SKM-1 (cell line): Measurements from ENCODE around the gene C16orf90.
A peak's percentile ranks its signal among the peaks of the same experiment; 100 is the strongest.

Experiments
- DNase-seq: peaks from one replicate; lab custom pipeline; 2025; ENCODE audit not compliant: unreplicated experiment; lab: John Stamatoyannopoulos, UW

C16orf90 gene

GRCh38 chr16:3495176-3495575, at the start of gene C16orf90:
C16orf90 (minus strand) TSS chr16:3495489; CDS start chr16:3495421, 68 bp downstream.
- no peak for DNase-seq

- DNase-seq, result no peak
Observed at GRCh38 chr16:3542601-3543373, 47.5 kb upstream of the C16orf90 start.

GRCh38 chr16:3541527-3542155, 46.4 kb upstream of the C16orf90 start:
- no peak for DNase-seq

GRCh38 chr16:3538222-3538621, 42.9 kb upstream of the C16orf90 start:
- no peak for DNase-seq

- no peak for DNase-seq
Observed at GRCh38 chr16:3536851-3537250, 41.6 kb upstream of the C16orf90 start.

GRCh38 chr16:3536271-3536731, 41.0 kb upstream of the C16orf90 start:
- DNase-seq, result no peak

- no peak for DNase-seq
Observed at GRCh38 chr16:3534126-3534525, 38.8 kb upstream of the C16orf90 start.

GRCh38 chr16:3532741-3533140, 37.5 kb upstream of the C16orf90 start:
- DNase-seq, result no peak

- no peak for DNase-seq
Observed at GRCh38 chr16:3530371-3530914, 35.2 kb upstream of the C16orf90 start.

GRCh38 chr16:3529175-3529574, 33.9 kb upstream of the C16orf90 start:
- DNase-seq, result no peak

- DNase-seq, result no peak
Observed at GRCh38 chr16:3528406-3528805, 33.1 kb upstream of the C16orf90 start.

GRCh38 chr16:3527216-3527829, 32.0 kb upstream of the C16orf90 start:
- DNase-seq, result peak; percentile 41

- DNase-seq, result no peak
Observed at GRCh38 chr16:3525951-3526350, 30.7 kb upstream of the C16orf90 start.

GRCh38 chr16:3523281-3523680, 28.0 kb upstream of the C16orf90 start:
- no peak for DNase-seq

- DNase-seq, result no peak
Observed at GRCh38 chr16:3520841-3521240, 25.6 kb upstream of the C16orf90 start.

- DNase-seq, result no peak
Observed at GRCh38 chr16:3520413-3520812, 25.1 kb upstream of the C16orf90 start.

- no peak for DNase-seq
Observed at GRCh38 chr16:3519581-3519980, 24.3 kb upstream of the C16orf90 start.

GRCh38 chr16:3518986-3519348, 23.7 kb upstream of the C16orf90 start:
- no peak for DNase-seq

GRCh38 chr16:3518292-3518985, 23.1 kb upstream of the C16orf90 start:
- no peak for DNase-seq

GRCh38 chr16:3515897-3516296, 20.6 kb upstream of the C16orf90 start:
- DNase-seq, result no peak

GRCh38 chr16:3514621-3515020, 19.3 kb upstream of the C16orf90 start:
- DNase-seq, result no peak
